HG02623 (cell line): Measurements from ENCODE around the gene UACA.
A peak's percentile ranks its signal among the peaks of the same experiment; 100 is the strongest.
"Not testable (repeated sequence)": the region's sequence is repeated elsewhere in the genome, so short reads cannot be mapped to it uniquely, and the experiment has no call there.

Experiments
- ATAC-seq: cut with Tn5 transposase; IDR thresholded peaks from one replicate; pipeline ENCODE4 v1.9.1; 2021; ENCODE audit warnings: moderate library complexity; ENCODE audit not compliant: unreplicated experiment

Gene UACA

GRCh38 chr15:70763120-70763949, at the start of gene UACA:
Gene UACA, minus strand, starts transcription at chr15:70763558. Its CDS starts 151 bp downstream, at chr15:70763407.
- peak; percentile 86 for ATAC-seq

- no peak for ATAC-seq
Observed at GRCh38 chr15:70812827-70813364, 49.5 kb upstream of the UACA start.

GRCh38 chr15:70810916-70811578, 47.7 kb upstream of the UACA start:
- no peak for ATAC-seq

GRCh38 chr15:70806992-70807712, 43.8 kb upstream of the UACA start:
- no peak for ATAC-seq

- not testable (repeated sequence) for ATAC-seq
Observed at GRCh38 chr15:70804388-70804787, 41.0 kb upstream of the UACA start.

- no peak for ATAC-seq
Observed at GRCh38 chr15:70802629-70803028, 39.3 kb upstream of the UACA start.

GRCh38 chr15:70801109-70801508, 37.8 kb upstream of the UACA start:
- ATAC-seq, result no peak

- ATAC-seq, result no peak
Observed at GRCh38 chr15:70799667-70800450, 36.5 kb upstream of the UACA start.

GRCh38 chr15:70797464-70797863, 34.1 kb upstream of the UACA start:
- no peak for ATAC-seq

GRCh38 chr15:70796516-70797310, 33.4 kb upstream of the UACA start:
- ATAC-seq, result no peak

- ATAC-seq, result no peak
Observed at GRCh38 chr15:70795311-70795665, 31.9 kb upstream of the UACA start.

GRCh38 chr15:70794596-70795310, 31.4 kb upstream of the UACA start:
- no peak for ATAC-seq

GRCh38 chr15:70793694-70794093, 30.3 kb upstream of the UACA start:
- no peak for ATAC-seq

- ATAC-seq, result no peak
Observed at GRCh38 chr15:70792171-70792573, 28.8 kb upstream of the UACA start.

- ATAC-seq, result no peak
Observed at GRCh38 chr15:70791259-70791658, 27.9 kb upstream of the UACA start.

GRCh38 chr15:70789213-70789612, 25.9 kb upstream of the UACA start:
- no peak for ATAC-seq

GRCh38 chr15:70788114-70789049, 25.0 kb upstream of the UACA start:
- ATAC-seq, result no peak

- ATAC-seq, result no peak
Observed at GRCh38 chr15:70786996-70787395, 23.6 kb upstream of the UACA start.
